ENCODE measurements around the gene BMP6.

BMP6 gene

DNA sequence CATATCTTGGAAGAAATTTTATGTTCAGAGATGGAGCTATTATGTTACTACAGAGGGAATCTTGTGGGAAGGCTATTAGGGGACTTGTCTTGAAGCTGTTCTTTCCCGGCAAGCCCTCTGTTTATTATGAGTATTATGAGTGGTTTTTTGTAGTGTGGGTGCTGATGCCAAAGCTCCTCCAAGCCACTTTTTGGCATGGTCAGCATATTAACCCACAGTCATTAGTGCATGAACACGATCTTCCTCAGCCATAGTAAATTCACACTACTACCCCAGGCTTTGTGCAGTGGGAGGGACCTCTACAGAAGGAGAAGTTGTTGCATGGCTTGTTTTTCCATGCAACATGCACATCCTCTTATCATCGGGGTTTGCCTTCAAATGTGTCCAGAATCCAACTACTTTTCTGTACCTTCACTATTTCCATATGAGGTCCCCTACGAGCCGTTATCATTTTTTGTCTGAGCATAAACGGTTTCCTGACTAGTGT, 6.5 kb upstream of the BMP6 start:
- DNase-seq (ENCODE audit: low read depth in 2 of 2) = no peak

DNA sequence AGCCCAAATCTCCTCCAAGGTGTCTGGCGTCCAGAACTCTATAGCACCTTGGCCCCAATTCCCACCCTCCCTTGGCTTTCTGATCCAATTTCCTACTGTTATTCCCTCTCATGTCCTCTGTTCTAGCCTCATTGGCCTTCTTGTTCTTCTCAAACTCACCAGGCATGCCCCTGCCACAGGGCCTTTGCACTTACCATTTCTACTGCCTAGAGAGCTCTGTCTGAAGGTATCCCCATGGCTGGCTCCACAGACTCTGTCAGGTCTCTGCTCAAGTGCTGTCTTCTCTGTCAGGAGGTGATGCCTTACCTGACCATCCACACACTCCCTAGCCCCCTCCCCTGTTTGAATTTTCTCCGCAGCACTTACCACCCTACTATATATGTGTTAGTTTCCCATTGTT, 5.6 kb upstream of the BMP6 start:
- DNase-seq (ENCODE audit: low read depth in 2 of 2) = no peak

DNA sequence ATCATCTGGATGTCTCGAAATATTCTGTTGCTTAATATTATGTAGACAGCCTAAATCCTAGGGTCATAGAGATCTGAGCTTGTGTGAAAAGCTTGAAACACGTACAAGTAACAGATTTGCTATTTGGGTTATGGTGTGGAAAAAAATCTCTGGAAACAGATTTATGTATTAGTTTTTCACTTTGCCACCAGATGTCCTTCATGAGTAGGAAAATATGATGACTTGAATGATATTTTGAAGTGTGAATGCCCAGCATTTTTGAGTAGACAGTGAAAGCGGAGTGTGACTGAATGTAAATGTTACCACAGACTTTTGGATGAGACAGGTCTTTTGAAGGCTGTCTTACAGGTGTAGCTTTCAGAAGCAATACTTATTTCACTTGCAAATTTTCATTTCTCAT, 4.2 kb upstream of the BMP6 start:
- DNase-seq (ENCODE audit: low read depth in 2 of 2) = no peak

DNA sequence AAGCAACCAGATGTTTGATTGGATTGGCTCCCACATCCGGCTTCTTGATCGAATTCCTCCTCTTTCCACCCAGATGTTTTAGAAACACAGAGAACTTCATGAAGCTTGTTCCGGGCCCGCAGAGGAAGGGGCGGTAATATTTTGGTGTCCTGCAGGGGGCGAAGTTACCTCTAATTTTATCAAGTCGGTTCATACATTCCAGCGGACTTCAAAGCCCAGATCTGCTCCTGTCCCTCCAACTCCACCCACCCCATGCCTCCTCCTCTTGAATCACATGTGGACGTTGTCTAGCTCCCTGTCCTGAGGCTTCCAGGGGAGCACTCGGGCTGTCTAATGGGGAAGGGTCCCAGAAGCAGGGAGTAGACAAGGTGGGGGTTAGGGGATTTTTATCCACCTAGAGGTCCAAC, 2.9 kb upstream of the BMP6 start:
- peak; percentile 15 to 16 for DNase-seq (ENCODE audit: low read depth in 2 of 2)

DNA sequence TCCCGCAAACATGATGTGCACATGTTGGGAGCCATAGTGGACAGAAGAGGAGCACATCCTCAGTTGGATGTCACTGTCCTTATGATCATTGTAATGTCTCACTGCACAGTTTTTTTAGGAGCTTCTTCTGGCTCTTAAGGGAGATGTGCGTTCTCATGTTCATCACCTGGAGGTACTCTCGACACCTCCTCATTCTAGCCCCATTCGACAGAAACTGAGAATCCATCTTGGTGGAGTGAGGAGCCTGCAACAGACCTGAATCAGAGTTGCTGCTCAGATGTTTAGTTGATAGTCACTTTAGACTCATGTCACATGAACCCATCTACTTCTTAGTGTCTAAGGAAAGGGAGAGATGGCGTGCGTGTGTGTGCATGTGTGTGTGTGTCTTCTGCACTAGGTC, 2.3 kb upstream of the BMP6 start:
- no peak for DNase-seq (ENCODE audit: low read depth in 2 of 2)

DNA sequence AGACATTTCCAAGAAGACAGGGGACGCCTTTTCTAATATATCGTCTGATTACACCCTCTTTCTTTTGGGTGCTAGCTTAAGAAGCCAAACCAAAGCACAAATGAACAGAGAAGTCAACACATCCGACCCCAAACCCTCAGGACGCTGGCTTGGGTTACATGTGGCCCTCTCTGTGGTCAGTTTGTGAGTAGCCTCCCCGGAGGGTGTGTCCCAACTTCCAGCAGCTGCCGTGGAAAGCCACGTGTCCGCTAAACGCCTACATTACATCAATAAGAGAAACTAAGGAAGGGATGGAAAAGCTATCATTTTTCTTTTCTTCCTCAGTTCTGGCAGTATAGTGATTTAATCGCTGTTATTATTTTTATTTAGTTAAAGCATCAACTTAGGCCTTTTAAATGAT, 487 bp upstream of the BMP6 start:
- DNase-seq (ENCODE audit: low read depth in 2 of 2) = no peak

DNA sequence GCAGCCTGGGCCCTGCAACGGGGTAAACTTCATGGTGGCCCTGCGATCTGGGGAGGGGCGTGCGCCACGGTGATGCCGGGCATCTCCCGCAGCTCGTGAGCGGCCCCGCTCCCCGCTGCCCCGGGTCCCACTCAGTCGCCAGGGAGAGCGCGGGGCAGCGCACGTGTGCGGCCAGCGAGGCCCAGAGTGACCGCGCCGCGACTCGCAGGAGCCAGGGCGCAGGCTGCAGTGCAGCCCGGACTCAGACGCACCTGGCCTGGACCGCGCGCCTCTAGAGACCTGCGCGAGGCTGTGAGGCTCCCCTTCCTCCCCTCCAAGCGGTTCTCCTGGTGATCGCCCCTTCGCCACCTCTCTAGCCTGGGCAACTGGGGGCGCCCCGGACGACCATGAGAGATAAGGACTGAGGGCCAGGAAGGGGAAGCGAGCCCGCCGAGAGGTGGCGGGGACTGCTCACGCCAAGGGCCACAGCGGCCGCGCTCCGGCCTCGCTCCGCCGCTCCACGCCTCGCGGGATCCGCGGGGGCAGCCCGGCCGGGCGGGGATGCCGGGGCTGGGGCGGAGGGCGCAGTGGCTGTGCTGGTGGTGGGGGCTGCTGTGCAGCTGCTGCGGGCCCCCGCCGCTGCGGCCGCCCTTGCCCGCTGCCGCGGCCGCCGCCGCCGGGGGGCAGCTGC, 652 bp downstream of the BMP6 start:
- no peak for DNase-seq (ENCODE audit: low read depth in 2 of 2)

DNA sequence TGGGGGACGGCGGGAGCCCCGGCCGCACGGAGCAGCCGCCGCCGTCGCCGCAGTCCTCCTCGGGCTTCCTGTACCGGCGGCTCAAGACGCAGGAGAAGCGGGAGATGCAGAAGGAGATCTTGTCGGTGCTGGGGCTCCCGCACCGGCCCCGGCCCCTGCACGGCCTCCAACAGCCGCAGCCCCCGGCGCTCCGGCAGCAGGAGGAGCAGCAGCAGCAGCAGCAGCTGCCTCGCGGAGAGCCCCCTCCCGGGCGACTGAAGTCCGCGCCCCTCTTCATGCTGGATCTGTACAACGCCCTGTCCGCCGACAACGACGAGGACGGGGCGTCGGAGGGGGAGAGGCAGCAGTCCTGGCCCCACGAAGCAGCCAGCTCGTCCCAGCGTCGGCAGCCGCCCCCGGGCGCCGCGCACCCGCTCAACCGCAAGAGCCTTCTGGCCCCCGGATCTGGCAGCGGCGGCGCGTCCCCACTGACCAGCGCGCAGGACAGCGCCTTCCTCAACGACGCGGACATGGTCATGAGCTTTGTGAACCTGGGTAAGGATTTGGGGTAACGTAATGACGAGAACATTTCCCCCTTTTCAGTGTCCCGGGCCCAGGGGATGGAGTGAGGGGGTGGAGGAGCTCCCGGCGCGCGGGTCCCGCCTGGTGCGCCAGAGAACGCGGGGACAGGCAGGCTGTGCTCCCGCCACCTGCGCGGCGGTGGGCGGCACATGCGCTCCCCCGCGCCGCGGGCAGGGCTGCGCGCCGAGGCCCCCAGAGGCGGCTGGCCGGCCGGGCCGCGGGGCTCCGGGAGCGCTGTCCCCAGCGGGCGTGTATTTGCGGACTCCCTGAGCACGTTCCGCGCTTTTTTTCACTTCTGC, 1.4 kb downstream of the BMP6 start:
- DNase-seq (ENCODE audit: low read depth in 2 of 2) = no peak

DNA sequence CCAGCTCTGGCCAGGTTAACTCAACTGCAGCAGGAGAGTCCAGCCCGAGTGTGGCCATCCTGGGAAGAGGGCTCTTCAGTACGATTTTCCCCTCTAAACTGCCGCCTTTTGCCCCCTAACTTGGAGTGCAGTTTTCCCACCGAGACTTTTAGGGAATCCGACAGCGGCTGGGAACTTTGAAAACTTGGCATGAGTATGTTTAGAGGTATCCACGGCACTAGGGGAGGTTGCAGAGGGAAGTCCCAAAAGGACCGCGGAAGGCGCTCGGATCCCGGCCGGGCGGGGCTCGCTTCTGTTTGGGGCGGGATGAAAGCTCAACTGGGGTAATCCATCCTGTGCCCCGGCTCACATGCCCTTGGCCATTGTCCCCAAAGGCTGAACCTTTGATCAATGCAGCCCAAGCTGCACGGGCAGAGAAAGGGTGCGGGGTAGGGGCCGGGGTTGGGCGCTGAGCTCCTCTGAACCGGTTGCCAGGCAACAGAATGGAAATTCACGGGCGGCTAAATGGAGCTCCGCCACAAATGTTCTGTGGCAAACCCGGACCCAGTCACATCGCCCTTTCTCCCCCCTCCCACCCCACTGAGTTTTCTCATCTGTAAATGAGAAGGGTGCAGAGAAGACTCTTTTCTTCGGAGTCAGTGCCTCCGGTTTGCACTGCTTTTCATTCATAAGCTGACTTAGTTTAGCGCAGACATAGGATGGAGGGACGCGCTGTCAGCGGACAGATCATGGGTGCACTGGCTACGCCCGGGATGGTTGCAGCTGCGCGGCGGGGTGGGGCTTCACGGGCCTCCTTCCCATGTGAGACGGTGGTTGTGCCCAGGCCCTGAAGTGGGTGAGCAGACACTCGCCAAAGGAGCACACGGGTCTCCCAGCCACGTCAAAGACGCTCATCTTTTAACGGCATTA, 2.3 kb downstream of the BMP6 start:
- no peak for DNase-seq (ENCODE audit: low read depth in 2 of 2)

DNA sequence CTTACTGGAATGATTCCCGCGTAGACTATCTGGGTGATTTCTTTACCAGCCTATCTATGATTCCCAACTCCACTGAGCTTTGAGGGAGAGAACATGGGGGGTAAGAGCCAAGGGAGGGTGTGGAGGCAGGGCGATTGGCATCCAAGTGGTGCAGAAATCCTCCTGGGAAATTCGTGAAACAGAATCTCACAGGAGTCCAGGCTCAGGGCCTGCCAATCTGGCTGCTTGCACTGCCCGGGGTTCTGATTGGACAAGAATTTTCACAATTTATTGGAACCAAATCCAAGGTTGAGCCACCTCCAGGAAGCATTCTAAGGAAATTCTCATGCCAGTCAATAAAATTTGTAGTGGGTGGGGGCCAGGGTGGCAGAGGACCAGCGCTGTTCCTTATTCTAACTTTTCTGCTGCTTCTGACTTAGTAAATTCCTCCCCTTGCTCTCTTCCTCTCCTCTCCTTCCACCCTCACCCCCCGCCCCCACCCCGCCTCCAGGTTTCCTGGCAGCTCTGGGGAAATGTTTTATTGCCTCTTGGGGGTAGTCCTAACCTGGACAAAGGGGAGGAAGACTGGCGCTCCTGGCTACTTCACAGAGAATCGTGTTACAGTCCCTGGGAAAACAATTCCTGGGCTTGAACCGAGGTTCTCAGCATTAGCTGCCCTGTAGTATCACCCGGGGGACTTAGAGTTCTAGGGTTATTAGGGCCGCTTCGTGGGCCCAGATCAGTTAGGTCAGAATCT, 3.1 kb downstream of the BMP6 start:
- DNase-seq (ENCODE audit: low read depth in 2 of 2) = no peak

DNA sequence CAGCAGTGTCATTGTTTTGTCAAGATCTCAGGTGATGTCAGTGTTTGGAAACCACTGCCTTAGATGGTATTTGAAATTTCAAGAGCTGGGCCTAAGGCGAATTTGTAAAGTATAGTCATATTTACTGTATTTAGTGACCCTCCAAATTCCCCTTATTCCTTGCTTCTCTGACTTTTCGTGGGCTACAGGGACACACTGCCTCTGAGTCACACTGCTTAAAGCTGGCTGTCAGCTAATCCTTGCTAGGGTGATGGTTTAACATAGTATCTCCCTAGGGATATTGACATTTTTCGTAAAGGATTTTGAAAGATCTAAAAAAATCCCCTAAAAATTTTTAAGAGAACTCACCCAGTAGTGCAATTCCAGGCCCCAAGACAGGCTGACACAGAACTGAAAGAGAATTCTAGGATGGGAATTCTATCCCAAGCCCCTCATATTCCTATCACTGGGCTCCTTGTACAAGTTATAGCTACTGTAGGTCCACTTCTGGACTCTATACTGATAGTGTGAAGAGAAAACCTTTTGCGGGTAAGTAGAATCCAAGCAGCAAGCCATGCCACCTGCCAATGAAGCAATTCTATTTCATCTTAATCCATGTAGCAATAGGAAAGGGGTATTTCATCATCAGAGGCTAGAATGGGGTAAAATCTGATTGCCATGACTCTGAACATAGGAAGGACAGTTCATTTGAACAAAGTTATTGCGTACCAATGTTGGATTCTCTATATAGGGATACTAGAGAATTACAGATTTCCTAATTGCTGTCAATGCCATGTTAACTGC, 4.3 kb downstream of the BMP6 start:
- DNase-seq (ENCODE audit: low read depth in 2 of 2) = no peak

DNA sequence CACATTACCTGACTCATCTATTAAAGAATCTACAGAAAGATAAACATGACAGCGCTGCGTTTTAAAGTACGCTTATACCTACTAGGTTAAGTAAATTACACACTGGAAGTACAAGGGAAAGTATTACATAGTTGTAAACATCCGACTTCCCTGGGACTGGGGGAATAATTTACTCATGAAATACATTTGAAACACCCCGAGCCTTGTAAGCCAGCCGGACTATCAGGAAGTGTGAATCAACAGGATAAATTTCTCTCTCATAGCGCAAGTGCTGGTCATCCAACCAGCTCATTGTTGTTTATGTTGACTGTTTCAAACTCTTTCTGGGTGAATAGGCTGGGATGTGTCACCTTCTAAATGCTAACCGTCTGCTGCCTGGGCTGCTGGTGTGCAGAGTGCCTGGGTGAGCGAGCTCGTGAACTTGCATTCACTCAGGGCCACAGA, 4.9 kb downstream of the BMP6 start:
- no peak for DNase-seq (ENCODE audit: low read depth in 2 of 2)

DNA sequence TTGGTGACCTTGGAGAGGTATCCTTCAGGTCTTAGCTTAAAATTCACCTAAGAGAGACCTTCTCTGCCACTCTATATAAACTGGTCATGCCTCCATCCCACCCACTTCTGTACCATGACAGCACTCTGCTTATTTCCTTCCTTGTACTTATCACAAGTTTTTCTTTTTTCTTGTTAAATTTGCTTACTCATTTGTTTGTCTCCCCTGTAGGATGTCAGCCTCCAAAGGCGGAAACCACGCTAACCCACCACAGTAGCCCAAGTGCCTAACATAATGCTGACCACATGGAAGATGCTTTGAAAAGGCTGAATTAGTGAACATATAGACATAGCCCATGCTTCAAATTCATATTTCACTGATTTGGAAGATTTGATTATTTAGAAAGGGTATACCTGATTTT, 5.4 kb downstream of the BMP6 start:
- no peak for DNase-seq (ENCODE audit: low read depth in 2 of 2)

DNA sequence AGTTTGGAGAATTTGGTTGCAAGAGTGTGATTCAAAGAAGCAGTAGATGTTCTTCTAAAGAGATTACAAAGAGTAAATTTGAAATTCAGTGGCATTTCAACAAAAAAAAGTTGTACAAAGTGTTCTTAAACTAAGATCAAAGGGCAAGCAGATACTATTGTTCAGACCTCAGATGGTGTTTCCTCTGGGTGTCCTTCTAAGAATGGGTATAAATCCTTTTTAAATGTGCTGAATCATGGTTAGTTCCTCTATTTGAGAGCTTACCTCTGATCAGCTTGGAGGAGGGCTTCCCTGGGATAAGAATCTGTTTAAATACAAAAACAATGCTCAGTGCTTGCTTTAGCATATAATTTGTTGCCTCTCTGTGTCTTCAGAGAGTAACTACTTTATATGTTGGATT, 6.3 kb downstream of the BMP6 start:
- no peak for DNase-seq (ENCODE audit: low read depth in 2 of 2)

DNA sequence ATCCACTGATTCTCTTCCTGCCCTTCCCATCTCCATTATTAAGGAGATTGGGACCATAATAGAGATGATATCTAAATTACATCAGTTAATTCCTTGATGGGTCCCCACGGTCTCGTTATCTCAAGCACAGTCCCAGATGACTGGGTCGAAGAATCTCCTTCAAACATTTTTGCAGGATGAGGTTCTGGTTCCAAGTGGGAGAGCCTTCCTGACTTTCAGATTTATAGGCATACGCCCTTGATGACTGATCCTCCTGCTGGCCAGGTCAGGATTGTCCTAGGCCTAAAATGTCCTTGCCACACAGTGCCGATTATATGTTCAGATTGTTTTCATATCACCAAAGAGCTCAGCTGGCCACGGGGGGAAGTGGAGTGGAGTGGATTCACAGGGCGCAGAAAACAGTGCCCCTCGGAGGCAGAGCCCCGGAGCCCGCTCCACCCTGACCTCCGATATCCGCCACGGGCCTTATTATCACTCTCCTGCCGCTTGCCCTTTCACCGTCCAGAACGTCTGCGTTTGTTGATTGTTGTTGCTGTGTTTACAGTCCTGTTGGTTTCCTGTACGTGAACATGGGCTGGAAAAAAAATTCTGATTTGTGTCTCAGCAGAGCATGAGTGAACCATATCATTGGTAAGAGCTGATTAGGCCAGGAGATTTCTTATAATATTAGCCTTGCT, 8.9 kb downstream of the BMP6 start:
- DNase-seq (ENCODE audit: low read depth in 2 of 2) = no peak

DNA sequence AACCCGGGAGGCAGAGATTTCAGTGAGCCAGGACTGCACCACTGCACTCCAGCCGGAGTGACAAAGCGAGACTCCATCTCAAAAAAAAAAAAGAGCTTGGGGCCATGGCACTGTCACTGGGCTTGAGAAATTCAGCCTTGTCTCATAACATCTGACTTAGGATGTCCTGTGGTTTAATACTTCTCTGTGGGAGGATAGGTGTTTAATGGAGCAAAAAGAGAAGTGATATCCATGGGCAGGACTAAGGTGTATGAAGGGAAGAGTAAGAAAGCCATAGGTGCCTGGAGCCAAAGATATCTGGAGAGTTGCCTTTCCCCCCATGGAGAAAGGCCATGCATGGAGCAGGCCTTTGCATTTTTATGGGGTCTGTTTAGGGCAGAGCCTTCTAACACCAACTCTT, 11.2 kb downstream of the BMP6 start:
- no peak for DNase-seq (ENCODE audit: low read depth in 2 of 2)

DNA sequence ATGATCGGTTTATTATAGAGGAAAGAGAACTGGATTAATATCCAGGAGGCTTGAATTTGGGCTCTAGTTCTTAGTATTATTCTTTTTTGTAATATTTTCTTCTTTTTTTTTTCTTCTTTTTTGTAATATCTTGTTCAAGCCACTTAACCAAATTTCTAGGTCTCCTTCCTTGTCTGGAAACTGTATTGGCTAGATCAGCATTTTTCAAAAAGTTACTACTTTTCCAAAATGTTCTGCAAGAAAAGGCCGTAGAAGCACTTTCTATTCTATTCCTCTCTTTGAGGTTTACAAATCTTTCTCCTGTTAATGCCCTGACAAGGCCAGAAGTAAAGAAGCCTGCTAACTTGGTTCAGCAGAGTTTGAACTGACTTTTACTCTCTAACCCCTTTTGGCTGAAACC, 12.0 kb downstream of the BMP6 start:
- no peak for DNase-seq (ENCODE audit: low read depth in 2 of 2)

DNA sequence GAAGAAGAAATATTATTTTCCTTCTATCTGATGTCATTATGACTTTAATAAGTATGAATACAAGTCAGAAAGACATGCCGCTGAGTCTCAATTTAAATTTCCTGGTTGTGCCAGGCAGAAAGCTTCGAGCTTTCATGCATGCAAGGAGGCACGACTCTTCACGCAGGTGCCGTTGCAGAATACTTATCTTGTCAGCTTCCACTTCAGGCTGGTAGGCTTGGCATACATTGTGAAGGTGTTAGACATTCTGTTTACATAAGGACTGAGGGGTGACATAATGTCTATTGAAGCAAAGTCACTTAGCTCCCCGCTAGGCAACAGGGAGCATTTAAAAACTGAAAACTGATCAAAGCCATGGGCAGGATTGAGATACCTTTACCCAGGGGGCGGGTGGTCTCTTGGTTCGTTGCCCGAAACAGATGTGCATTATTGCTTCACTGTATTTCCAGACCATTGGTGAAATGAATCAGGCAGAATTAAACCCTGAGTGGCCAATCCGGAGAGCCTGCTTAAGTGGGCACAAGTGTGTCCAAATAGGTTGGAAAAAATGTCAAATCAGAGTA, 16.4 kb downstream of the BMP6 start:
- DNase-seq (ENCODE audit: low read depth in 2 of 2) = no peak

DNA sequence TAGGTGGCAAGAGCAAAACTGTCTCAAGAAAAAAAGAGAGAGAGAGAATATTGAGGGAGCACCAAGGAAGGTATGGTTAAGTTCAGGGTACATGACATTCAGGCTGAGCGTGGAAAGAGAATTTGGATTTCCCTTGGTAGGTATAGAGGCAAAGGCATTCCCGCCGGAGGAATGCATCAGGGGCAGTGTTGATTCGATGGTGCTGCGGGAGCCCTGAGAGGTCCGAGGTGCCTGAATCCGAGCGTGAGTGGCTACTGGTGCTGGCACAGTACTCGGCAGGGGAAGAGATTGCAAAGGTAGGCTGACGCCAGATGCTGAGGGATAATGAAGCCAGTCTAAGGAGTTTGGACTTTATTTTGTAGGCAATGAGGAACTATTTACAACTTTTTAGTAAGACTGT, 20.0 kb downstream of the BMP6 start:
- DNase-seq (ENCODE audit: low read depth in 2 of 2) = no peak

DNA sequence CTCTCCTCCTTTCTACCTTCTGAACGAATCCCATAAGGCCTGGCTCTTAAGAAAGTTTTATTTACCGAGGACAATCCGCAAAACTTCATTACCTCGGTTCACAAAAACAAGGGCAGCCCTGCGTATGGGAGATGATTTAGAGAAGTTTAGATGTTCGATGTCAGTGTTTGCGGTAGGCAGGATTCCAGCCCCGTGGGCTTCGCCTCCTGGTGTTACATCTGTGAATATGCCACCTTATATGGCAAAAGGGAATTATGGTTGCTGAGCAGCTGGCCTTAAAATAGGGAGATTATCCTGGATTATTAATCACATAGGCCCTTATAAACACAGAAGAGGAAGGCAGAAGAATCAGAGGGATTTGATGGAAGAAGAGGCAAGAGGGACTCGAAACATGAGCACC, 21.1 kb downstream of the BMP6 start:
- DNase-seq (ENCODE audit: low read depth in 2 of 2) = no peak

All from stimulated activated CD8-positive, alpha-beta memory T cell treated with anti-CD3 and anti-CD28 coated beads, Interleukin-2, amount 100 ng/mL, for 1 hour (primary cell).